Fibroblast of skin of scalp (primary cell): ENCODE measurements around the gene SCART1.
"Not testable (repeated sequence)": the region's sequence is repeated elsewhere in the genome, so short reads cannot be mapped to it uniquely, and the experiment has no call there.

ENCODE experiments used
- DNase-seq: peaks from one replicate; pipeline ENCODE4 v3.0.0-alpha.2; 2013

SCART1 gene

GRCh38 chr10:133474665-133475424 lies 21.1 kb downstream of the SCART1 start:
- DNase-seq: no peak

GRCh38 chr10:133475425-133475734 lies 21.6 kb downstream of the SCART1 start:
- no peak for DNase-seq

- no peak for DNase-seq
Observed at GRCh38 chr10:133475821-133476640, 22.3 kb downstream of the SCART1 start.

- DNase-seq: no peak
Observed at GRCh38 chr10:133476641-133476990, 22.9 kb downstream of the SCART1 start.

GRCh38 chr10:133481086-133481643 lies 27.4 kb downstream of the SCART1 start:
- no peak for DNase-seq

- no peak for DNase-seq
Observed at GRCh38 chr10:133481657-133482056, 27.9 kb downstream of the SCART1 start.

- no peak for DNase-seq
Observed at GRCh38 chr10:133484818-133485217, 31.1 kb downstream of the SCART1 start.

GRCh38 chr10:133487085-133487484 lies 33.3 kb downstream of the SCART1 start:
- no peak for DNase-seq

- no peak for DNase-seq
Observed at GRCh38 chr10:133488354-133488753, 34.6 kb downstream of the SCART1 start.

- DNase-seq: no peak
Observed at GRCh38 chr10:133489816-133490588, 36.3 kb downstream of the SCART1 start.

- not testable (repeated sequence) for DNase-seq
Observed at GRCh38 chr10:133493562-133493961, 39.8 kb downstream of the SCART1 start.

- DNase-seq: peak; percentile 6
Observed at GRCh38 chr10:133497363-133497762, 43.6 kb downstream of the SCART1 start.

- DNase-seq: not testable (repeated sequence)
Observed at GRCh38 chr10:133499176-133499575, 45.4 kb downstream of the SCART1 start.

- not testable (repeated sequence) for DNase-seq
Observed at GRCh38 chr10:133500897-133501296, 47.2 kb downstream of the SCART1 start.

GRCh38 chr10:133509700-133510099 lies 56.0 kb downstream of the SCART1 start:
- DNase-seq: no peak

- no peak for DNase-seq
Observed at GRCh38 chr10:133511408-133511807, 57.7 kb downstream of the SCART1 start.

- no peak for DNase-seq
Observed at GRCh38 chr10:133511907-133512528, 58.3 kb downstream of the SCART1 start.

- no peak for DNase-seq
Observed at GRCh38 chr10:133515471-133515870, 61.7 kb downstream of the SCART1 start.

GRCh38 chr10:133516057-133516456 lies 62.3 kb downstream of the SCART1 start:
- DNase-seq: no peak

GRCh38 chr10:133518517-133518916 lies 64.8 kb downstream of the SCART1 start:
- DNase-seq: not testable (repeated sequence)
